Cerebellar cortex (tissue), 1 donor: ENCODE data around the gene OR6Y1.
A peak's percentile ranks its signal among the peaks of the same experiment; 100 is the strongest.

ENCODE experiments used
- DNase-seq: peaks from one replicate; pipeline ENCODE4 v3.0.0-alpha.2; 2015; ENCODE audit warnings: low spot score

OR6Y1 gene, protein sequence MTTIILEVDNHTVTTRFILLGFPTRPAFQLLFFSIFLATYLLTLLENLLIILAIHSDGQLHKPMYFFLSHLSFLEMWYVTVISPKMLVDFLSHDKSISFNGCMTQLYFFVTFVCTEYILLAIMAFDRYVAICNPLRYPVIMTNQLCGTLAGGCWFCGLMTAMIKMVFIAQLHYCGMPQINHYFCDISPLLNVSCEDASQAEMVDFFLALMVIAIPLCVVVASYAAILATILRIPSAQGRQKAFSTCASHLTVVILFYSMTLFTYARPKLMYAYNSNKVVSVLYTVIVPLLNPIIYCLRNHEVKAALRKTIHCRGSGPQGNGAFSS

DNA sequence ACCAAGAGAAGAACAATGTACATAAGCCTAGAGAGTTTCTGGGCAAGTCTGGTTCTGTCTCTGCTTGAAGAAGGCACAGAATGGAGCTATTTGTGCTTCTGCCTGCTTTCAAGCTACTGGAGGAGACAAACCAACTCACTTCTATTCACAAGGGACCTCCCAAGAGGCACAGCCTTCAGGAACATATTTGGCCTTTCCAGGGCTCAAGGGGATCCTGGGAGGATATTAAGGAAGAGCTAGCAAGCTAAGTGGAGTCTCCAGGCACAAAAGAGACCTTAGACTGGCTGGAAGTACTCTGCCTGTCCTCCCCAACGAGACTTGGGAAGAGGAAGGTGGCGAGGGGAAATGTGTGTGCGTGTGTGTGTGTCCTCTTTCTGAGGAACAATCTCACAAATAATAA is at the start of gene OR6Y1:
OR6Y1 (minus strand) TSS at position 54 of the 400 bp plus-strand sequence. CDS start 6,300 bp downstream, outside the sequence.
- no peak for DNase-seq

DNA sequence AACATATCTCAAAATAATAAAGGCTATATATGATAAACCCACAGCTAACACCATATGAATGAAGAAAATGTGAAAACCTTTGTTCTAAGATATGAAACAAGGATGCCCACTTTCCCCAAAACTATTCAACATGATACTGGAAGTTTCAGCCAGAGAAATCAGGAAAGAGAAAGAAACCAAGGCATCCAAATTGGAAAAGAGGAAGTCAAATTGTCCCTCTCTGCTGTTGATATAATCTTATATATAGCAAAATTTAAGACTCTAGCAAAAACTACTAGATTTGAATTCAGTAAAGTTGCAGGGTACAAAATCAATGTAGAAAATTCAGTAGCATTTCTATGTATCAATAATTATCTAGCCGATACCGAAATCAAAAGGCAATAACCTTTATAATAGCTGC is 46.5 kb upstream of the OR6Y1 start:
- DNase-seq = no peak

DNA sequence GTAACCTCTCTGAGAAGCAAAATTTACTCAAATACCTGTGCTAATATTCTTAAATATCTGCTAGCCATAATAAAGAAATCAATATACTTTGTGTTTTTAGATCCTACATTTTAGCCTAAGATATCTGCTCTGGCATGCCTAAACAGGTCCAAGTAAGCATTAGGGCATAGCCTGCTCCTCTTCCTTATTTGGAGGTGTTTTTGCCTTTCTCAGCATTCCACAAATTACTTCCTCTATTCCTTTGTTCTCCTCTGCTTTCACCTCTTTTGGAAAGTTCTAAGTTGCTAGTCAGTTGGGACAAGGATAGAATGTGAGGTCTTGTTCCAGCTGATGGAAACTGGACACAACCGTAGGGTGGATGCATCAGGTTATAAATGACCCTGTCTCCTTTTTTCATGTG is 32.7 kb upstream of the OR6Y1 start:
- no peak for DNase-seq

DNA sequence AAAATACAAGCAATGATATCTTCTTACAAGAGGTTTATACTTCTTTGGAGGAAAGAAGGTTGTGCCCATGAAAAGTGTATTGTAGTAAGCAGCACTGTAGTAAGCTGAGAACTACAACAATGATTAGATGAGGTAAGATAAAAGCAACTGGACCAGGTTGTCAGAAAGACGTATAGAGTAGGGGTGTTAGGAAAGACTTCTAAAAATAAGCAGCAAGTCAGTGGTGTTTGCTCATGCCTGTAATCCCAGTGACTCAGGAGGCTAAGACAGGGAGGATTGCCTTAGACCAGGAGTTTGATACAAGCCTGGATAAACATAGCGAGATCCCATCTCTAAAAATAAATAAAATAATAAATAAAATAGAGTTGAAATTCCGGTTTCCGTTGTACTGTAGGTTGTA is 29.8 kb upstream of the OR6Y1 start:
- DNase-seq = no peak

DNA sequence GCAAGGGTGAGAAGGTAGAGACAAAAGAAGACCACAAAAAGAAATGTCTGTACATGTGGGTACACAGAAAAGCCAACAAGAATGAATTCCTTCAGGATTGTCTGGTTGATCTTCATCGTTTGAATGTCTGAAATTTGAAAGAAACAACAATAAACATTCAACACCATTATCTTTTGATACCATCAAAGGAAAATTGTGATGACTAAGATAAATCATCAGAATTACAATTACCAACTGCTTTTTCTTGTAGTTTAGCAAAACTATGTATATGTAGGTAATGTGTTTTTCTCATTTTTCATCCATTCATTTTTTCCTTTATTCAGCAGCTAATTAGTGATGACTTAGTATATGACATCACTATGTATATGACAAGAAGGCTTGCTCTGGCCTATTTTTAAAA is 25.5 kb upstream of the OR6Y1 start, which contains the start of gene OR10X1:
OR10X1 (minus strand) TSS at position 167 of the 400 bp plus-strand sequence; CDS start at position 167, 0 bp downstream.
- no peak for DNase-seq

DNA sequence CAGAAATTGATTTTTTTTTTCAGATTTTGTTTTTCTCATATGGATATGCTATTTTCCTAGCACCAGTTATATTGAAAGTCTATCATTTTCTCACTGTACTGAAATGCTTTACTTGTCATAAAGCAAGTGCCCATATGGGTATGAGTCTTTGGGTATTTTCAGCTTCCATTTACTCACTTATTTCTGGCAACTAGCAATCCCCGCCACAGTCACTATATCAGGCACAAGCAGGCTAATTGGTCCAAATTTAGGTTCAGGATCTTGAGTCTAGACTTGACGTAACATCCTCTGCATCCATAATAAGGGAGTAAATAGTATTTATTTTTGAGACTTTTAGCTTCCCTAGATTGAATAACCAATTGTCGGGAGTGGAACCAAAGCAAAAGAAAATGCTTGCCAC is 23.4 kb upstream of the OR6Y1 start:
- DNase-seq = no peak

DNA sequence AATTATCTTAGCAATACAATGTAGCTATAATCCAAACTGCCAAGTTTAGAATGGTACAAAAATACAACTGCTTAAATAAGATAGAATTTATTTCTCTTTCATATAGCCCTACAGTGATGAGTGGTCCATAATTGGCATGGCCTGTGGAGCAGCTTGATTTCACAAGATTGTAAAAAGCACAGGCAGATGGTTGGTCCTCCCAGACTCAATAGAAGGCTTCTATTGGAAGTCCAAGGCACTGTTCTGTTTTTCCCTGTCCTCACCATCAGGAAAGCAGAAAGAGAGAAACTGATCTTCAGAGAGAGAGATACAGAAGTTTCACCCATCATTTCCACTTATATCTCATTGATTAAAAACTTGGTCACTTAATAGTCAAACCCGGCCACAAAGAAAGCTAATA is 18.0 kb upstream of the OR6Y1 start:
- DNase-seq = no peak

DNA sequence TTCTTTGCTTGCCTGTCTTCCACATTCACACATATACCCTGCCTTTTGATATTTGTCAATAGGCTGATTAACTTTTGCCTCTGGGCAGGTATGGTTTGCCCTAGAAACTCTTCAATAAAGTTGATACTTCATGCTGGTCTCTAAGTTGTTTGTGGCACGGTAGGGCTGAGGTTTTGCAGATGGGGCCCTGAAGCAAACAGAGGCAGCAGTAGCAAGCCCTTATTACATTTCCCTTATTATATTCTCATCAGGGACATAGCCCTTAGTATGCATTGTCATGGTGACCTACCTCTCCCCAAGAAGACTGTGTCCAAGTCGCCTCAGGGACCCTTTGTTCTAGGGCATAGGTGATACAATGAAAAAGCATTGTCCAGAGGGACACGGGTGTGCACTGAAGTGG is 16.3 kb upstream of the OR6Y1 start, which contains the start of gene OR6P1:
OR6P1 (minus strand) TSS at position 101 of the 400 bp plus-strand sequence. CDS start 6,976 bp downstream, outside the sequence.
- no peak for DNase-seq

DNA sequence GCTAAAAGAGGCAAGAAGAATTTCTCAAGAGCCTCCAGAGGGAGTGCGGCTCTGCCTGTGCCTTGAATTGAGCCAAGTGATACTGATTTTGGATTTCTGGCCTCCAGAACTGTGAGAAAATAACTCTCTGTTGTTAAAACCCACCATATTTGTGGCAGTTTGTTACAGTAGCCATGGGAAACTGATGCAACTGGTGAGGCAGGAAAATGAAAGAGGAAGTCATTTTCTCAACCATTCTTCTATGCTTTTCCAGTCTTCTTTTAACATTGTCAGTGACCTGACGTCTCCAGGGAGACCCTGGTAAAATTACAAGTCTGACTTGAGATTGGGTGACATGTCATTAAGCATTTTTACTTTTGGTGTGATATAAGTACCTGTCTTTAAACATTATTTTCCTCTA is 10.4 kb upstream of the OR6Y1 start:
- DNase-seq = no peak

DNA sequence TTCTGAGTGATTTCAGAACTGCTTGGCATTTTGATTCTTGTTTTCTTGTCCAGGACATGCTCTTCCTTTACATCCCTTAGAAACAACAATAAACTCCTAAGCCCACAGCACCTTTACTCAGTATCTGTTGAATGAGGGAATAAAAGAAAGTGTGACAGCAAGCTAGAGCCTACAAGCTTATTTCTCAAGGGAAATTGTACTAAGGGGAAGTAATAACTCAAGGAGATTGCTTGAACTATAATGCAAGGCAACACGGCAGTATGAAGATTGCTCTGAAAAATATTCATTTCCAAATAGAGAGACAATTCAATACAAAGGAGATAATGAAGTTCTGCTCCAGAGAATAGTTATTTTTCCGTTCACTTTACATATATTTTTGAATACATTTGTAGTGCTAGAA is 9.6 kb upstream of the OR6Y1 start:
- no peak for DNase-seq

DNA sequence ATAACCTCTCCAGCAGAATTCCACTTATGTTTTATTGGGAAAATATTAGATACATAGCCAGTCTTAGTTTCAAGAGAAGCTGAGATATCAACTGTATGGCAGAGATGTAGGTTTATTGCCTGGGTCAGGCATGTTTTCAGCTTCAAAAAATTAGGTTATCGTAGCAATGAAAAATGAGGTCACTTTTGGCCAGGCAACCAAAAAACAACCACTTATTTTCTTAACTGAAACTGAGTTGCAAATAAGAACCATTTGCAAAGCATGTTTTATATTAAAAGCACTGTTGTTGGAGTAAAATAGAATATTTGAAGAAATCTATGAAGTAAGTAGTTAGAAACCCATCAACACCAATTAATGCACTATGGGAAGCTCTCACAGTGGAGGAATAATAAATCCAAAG is 5.5 kb upstream of the OR6Y1 start:
- DNase-seq = no peak

DNA sequence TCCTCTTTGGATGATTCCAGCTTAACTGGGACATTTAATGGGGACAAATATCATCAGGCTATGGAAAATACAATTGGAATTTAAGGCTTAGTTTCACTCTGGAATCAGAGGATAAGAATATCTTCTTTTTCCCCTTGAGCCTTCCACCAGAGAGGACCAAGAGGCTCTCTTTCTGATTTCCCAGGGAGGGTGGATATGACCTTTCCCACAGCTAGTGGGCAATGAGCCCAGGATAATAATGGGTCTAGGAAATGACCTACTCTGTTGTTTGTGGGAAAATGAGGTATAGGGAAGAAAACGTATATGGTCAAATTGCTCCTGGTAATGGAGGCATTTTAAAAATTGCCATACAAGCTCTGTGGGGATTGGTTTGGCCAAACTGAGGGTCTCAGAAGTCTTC is 1.9 kb downstream of the OR6Y1 start:
- no peak for DNase-seq

DNA sequence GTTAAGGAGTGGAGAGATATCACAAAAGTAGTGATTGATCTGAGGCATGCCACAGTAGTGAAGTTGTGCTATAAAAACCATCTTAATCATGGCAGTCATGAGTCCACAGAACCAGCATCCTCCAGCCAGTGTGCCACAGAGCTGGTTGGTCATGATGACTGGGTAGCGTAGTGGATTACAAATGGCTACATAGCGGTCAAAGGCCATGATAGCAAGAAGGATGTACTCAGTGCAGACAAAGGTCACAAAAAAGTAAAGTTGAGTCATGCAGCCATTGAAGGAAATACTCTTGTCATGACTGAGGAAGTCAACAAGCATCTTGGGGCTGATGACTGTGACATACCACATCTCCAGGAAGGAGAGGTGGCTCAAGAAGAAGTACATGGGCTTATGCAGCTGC is 6.7 kb downstream of the OR6Y1 start:
- no peak for DNase-seq

DNA sequence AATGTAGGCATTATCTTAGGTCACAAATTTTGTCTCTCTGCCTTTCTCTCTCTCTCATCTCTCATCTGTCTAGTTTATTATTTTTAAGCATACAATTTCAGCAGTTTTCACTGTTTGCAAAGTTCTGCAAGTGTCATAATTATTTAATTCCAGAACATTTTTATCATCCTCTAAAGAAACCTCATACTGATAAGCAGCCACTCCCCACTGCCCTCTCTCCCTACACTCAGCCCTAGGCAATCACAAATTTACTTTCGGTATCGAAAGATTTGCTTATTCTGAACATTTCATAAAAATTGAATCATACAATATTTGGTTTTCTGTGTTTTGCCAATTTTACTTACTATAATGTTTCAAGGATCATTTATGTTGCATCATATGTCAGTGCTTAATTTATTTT is 16.6 kb downstream of the OR6Y1 start:
- no peak for DNase-seq

DNA sequence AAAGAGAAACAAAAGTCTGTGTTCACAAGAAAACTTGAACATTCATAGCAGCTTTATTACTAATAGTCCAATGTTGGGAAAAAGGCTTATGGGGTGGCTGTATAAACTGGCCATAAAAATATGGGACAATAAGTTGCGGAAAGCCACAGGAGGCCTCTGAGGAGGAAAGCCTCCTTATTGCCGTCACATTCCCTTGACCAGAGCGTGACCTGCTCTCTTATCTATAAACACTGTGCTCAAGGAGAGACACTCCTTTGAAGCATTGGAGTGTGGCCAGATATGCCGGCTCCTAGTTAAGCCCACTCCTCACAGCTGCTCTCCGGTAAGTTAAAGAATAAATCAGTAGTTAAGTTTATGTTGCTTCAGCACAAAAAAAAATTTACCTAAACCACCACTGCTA is 19.7 kb downstream of the OR6Y1 start:
- DNase-seq = no peak

DNA sequence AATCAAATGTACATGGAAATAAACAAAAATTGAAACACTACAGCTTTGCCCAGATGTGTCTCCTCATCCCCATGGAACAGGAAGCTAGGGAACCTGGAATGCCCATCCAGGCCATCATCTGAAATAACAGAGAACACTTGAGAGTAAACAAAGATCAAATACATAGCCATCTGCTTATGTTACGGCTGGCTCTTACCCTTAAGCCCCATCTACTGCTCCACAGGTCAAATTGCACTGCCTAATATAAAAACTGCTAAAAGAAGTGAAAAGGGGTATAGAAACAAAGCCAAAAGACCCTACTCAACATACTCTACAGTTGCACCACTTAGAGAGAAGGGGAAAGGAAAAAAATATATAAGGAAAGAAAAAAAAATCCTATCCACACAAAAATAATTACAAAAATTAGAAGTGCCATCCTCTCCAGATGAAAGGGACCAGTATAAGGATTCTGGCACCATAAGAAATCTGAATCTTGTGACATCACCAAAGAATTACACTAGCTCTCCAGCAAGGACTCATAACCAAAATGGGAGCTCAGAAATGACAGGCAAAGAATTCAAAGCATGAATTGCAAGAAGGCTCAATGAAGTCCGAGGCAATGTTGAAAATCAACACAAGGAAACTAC is 26.9 kb downstream of the OR6Y1 start:
- no peak for DNase-seq

DNA sequence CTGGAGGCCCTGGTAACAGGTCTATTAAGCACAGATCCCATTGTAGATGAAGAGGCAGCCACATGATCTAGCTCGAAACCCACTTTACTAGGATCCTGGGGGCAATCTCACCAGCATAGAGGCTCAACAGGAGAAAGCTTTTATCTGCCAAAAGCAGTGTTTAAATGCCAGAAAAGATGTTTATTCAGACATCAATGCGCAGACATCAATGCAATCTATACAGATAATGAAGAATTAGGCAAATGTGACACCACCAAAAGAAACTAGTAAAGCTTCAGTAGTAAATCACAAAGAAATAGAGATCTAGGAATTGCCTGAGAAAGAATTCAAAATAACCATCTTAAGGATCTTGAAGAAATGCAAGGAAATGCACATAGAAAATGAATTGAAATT is 32.5 kb downstream of the OR6Y1 start:
- DNase-seq = no peak

DNA sequence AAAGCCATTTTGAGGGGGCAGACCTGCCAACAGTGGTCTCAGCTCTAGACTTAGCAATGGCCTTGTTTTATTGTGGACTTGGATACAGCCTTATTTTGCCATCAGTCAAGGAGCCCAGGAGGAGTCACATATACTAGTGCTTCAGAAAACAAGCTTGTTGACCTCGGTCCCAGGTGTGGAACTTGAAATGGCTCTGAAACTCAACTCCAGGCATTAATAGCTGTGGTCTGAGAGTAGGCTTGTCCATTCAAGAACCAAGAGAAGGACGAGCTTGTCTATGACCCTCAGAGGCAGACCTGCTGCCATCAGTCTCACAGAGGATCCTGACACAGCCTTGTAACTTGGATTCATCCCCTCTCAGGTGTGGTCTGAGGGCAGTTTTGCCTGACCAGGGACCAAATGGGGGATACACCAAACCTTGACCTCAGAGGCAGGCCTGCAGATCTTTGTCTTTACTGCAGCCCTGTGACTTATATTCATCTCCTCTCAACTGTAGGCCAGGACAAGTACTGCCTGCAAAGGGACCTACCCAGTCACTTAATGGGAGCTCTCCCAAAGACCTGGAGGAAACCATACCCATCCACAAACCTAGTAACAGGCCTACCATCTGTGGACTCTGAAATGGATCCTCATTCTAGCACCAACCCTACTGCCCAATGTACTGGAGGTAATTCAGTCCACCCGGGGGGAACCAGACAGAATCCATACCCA is 33.1 kb downstream of the OR6Y1 start:
- no peak for DNase-seq

DNA sequence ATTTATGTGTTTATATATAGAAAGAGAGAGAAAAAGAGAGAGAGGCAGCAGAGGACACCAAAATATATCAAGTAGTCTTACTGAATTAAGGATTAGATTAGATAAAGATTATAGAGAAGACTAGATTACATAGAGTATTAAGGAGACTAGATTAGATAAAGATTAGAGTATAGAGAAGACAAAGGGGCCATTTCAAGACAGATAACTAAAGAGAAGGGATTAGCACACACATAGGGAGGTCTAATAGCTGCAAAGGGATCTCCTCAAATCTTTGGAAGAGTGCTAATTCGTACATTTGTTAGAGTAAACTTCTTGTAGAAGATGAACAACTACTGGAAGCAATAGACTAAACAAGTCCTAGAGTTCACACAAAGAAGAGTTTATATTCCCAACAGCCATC is 34.2 kb downstream of the OR6Y1 start:
- no peak for DNase-seq

DNA sequence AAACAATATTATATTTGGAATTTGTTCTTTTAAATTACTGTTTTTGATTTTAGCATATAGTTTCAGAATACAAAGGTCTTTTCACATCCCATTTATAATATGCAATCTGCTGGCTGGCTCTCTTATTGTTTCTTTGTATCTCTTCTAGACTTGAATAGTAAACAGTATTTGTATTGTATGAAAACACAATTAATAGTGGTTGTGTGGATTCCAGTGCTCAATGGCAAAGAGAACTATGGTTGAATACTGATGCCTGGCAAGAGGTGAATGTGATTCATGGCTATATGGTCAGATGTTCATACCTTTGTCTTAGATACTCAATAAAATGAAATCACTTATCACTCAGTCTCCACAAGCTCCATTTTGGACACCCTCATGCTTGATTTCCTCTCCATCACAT is 37.2 kb downstream of the OR6Y1 start:
- DNase-seq = no peak

DNA sequence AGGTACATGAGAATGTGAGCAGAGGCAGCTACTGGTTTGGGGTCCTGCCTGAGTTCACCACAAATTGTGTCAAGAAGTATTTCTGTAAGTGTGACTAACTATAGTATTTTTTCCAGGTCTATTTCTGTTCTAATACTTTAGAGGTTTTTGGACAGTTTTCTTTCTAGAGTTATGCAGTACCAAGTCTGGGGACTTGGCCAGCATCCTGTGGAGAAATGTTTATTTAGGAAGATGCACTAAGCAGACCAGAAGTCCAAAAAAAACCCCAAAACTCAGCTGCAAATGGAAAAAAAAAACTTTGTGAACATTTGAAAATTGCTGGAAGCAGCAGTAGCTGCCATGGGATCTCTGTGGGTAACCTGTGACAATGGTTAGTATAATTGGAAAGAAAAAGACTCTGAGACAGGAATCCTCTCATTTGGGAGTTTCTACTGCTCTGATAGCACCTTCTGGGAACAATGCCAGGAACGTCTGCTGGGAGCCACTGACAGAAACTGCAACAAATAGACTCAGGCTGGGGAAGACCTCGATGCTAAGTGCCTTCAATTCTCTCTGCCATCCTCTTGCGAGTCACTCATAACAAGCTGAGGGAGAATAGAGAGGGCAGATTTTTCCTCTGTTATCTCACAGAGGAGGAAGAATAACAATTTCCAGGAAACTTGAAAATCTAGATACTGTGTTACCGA is 44.6 kb downstream of the OR6Y1 start:
- DNase-seq = peak; percentile 7

DNA sequence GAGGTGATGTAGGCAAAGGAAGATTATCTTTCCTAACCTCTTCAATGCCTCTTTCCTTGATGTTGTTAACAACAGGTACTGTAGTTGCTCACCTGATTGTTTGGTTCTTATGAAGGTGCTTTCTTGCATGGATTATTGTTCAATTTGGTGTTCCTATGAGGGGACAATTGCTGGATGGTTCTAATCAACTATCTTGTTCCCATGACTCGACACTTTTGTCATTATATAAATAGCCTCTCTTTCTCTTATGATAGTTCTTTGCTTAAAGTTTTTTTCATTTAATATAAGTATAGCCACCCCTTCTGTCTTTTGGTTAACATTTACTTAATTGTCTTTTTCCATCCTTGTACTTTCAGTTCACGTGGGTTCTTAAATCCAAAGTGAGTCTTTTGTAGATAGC is 46.7 kb downstream of the OR6Y1 start:
- no peak for DNase-seq
